Glutamatergic neuron (in vitro differentiated cells): ENCODE data around the gene FIGNL2. TPM values are rescaled to one million over a fixed set of nuclear protein-coding genes. Genes with fewer than 3 reads are reported as not detected.
"Not testable (repeated sequence)": the region's sequence is repeated elsewhere in the genome, so short reads cannot be mapped to it uniquely, and the experiment has no call there.

Source experiments
- DNase-seq: peaks from one replicate; pipeline ENCODE4 v3.0.0; 2022
- H3K27ac Mint-ChIP-seq: one replicate; pipeline ENCODE4 v1.8.0; 2020; ENCODE audit warnings: mild to moderate bottlenecking, mixed read lengths, inconsistent platforms; ENCODE audit not compliant: unreplicated experiment
- H3K27me3 Mint-ChIP-seq: one replicate; pipeline ENCODE4 v1.8.0; 2020; ENCODE audit warnings: mild to moderate bottlenecking, moderate library complexity, mixed read lengths, inconsistent platforms; ENCODE audit not compliant: unreplicated experiment
- H3K36me3 Mint-ChIP-seq: one replicate; pipeline ENCODE4 v1.8.0; 2020; ENCODE audit warnings: mild to moderate bottlenecking, mixed read lengths, inconsistent platforms; ENCODE audit not compliant: unreplicated experiment
- H3K4me1 Mint-ChIP-seq: one replicate; pipeline ENCODE4 v1.8.0; 2020; ENCODE audit warnings: mild to moderate bottlenecking, low read depth, mixed read lengths, inconsistent platforms; ENCODE audit not compliant: unreplicated experiment
- H3K4me3 Mint-ChIP-seq: one replicate; pipeline ENCODE4 v1.8.0; 2020; ENCODE audit warnings: mild to moderate bottlenecking, mixed read lengths, inconsistent platforms; ENCODE audit not compliant: unreplicated experiment
- H3K9me3 Mint-ChIP-seq: one replicate; pipeline ENCODE4 v1.8.0; 2020; ENCODE audit warnings: mild to moderate bottlenecking, moderate library complexity, mixed read lengths, inconsistent platforms; ENCODE audit not compliant: unreplicated experiment
- total RNA-seq: library from RNA; stranded (reverse); fragmentation: NEBNext Ultra II Directional; extraction: Animal tissue kit (Norgen Biotek cat#: 25700); gene quantifications from one replicate; pipeline ENCODE4 v1.2.1, GENCODE V29; 2021; ENCODE audit not compliant: unreplicated experiment
- TF ChIP-seq, protein P1 (sequence below): fragments of 200-600 bp; sonication (generic); IDR thresholded peaks from one replicate; pipeline ENCODE4 v1.5.0; 2021; ENCODE audit not compliant: partially characterized antibody, unreplicated experiment

FIGNL2 gene
- total RNA-seq, 1 donor from 2014 or later, result 107 TPM

DNA sequence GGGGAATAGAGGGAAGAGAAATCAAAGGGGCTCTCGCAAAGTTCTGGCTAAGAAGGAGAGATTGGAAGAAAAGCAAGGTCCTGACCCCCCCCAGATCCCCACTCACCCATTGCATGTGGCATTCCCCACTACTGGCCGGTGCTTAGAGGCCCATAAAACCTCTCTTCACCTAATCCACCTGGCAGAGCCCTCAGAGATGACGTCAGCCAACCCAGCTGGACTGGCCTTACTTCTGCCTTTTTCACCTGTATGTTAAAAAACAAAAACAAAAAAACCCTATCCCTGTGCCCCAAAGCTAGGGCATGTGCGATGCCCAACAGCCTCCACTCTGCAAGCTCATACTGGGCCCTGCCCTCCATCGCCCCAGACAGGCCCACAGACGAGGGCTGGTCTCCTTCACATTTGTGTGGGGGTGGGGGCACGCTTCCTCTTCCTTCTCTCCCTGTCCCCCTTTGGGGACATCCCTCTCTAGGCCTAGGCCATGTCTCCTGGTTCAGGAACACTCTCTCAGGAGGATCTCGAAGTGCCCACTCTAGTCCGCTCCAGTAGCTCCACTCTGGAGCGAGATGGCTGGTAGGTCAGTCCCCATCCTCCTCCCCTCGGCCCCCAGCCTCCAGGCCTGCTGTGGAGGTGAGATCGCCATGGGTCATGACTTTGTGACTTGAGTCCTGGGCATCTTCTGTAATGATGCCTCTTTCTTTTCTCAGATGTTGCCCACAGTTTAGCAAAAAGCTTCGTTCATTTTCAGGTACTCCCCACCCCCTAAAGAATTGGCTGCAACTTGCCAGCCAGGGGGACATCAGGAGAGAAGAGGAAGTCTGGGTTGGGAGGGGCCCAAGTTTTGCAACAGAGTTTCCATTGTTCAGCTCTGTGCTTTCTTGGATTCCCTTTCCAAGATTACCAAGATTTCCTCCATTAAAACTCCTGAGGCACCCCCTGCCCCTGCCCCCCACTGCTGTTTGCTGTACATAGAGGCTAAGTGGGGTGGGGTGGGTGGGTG, 37.0 kb downstream of the FIGNL2 start:
- Mint-ChIP-seq H3K4me3 (no peak overlapping the region), H3K4me1 (peaks cover 12% of the 10 kb centered on the region), H3K27ac (peak overlapping the region; percentile 38), H3K27me3 (peaks cover 20% of the 10 kb centered on the region), H3K36me3 (no peaks in the 10 kb centered on the region), H3K9me3 (peaks cover 33% of the 10 kb centered on the region)
- no peak for DNase-seq
- TF ChIP-seq, protein P1, sequence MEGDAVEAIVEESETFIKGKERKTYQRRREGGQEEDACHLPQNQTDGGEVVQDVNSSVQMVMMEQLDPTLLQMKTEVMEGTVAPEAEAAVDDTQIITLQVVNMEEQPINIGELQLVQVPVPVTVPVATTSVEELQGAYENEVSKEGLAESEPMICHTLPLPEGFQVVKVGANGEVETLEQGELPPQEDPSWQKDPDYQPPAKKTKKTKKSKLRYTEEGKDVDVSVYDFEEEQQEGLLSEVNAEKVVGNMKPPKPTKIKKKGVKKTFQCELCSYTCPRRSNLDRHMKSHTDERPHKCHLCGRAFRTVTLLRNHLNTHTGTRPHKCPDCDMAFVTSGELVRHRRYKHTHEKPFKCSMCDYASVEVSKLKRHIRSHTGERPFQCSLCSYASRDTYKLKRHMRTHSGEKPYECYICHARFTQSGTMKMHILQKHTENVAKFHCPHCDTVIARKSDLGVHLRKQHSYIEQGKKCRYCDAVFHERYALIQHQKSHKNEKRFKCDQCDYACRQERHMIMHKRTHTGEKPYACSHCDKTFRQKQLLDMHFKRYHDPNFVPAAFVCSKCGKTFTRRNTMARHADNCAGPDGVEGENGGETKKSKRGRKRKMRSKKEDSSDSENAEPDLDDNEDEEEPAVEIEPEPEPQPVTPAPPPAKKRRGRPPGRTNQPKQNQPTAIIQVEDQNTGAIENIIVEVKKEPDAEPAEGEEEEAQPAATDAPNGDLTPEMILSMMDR, result no peak

DNA sequence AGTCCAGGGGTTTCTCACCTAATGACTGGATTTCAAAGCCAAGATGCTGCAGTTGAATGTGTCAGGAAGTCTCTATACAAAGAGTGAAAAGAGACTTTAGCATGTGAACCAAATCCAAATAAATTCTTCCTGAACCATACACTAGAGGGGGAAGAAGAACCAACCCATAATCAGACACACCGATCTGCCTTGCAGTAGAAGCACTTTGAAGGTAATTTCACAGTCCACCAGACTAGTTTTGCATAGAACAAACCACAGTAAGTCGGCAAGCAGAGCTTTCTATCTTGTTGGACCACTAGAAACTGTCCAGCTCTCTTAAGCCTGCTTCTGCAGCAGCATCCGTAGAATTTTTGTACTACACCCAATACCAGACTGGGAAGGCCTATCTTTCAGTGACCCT, 39.3 kb downstream of the FIGNL2 start:
- peaks cover 16% of the 10 kb centered on the region for H3K9me3 Mint-ChIP-seq
- TF ChIP-seq, protein P1, result no peak
- no peak for DNase-seq
- H3K36me3 Mint-ChIP-seq, result no peaks in the 10 kb centered on the region
- H3K4me1 Mint-ChIP-seq, result peaks cover 5% of the 10 kb centered on the region
- peaks cover 8% of the 10 kb centered on the region for H3K27me3 Mint-ChIP-seq
- no peak overlapping the region for H3K4me3 Mint-ChIP-seq
- no peak overlapping the region for H3K27ac Mint-ChIP-seq

DNA sequence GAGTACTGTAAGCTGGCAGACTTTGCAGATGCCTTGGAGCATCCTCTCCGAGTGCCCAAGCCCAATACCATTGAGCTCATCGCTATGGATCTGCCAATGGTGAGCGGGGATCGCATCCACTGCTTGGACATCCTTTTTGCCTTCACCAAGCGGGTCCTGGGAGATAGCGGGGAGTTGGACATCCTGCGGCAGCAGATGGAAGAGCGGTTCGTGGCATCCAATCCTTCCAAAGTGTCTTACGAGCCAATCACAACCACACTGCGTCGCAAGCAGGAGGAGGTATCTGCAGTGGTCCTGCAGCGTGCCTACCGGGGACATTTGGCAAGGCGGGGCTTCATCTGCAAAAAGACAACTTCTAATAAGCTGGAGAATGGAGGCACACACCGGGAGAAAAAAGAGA, 41.6 kb downstream of the FIGNL2 start:
- Mint-ChIP-seq H3K27ac (no peak overlapping the region), H3K27me3 (no peaks in the 10 kb centered on the region), H3K4me1 (no peaks in the 10 kb centered on the region), H3K4me3 (no peak overlapping the region), H3K9me3 (peaks cover 11% of the 10 kb centered on the region), H3K36me3 (no peaks in the 10 kb centered on the region)
- no peak for DNase-seq
- TF ChIP-seq, protein P1, result no peak

DNA sequence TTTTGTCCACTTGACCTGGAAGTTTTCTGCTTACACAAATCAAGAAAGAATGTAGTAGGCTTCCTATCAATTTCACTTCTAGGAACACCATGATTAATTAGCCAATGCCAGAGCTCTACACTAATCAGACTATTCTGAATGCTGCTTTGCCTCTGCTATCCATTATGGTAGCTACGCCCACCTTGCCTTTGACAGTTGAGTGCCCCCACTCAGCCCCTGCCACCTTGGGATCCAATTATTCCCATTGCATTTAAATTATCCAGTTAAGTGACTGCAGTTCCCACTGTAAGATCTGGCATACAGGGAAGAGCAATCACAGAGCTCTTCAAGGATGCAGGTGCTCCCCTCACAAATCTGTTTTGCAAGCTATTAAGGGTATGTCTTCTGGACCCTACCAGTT, 47.5 kb downstream of the FIGNL2 start:
- Mint-ChIP-seq H3K4me1 (no peaks in the 10 kb centered on the region), H3K36me3 (peaks cover 5% of the 10 kb centered on the region), H3K27ac (no peak overlapping the region), H3K4me3 (no peak overlapping the region), H3K9me3 (peaks cover 3% of the 10 kb centered on the region), H3K27me3 (no peaks in the 10 kb centered on the region)
- no peak for DNase-seq
- TF ChIP-seq, protein P1, result no peak

DNA sequence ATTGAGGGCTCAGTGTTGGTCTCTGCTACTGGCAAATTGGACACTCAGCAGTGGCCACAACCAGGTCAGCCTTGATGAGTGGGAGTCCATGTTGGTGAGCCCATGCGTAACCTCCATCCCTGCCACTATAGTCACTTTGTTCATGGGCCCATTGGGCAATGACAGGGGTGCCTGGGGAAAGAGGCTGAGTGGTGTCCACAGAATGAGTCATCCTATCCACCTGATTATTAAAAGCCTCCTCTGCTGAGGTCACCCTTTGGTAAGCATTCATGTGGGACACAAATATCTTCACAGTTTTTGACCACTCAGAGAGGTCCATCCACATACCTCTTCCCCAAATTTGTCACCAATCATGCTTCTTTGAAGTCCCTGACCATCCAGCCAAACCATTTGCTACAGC, 50.0 kb downstream of the FIGNL2 start:
- DNase-seq, result no peak
- H3K36me3 Mint-ChIP-seq, result peaks cover 5% of the 10 kb centered on the region
- no peak overlapping the region for H3K4me3 Mint-ChIP-seq
- TF ChIP-seq, protein P1, result no peak
- H3K9me3 Mint-ChIP-seq, result peaks cover 3% of the 10 kb centered on the region
- H3K27me3 Mint-ChIP-seq, result no peaks in the 10 kb centered on the region
- H3K4me1 Mint-ChIP-seq, result no peaks in the 10 kb centered on the region
- H3K27ac Mint-ChIP-seq, result no peak overlapping the region

DNA sequence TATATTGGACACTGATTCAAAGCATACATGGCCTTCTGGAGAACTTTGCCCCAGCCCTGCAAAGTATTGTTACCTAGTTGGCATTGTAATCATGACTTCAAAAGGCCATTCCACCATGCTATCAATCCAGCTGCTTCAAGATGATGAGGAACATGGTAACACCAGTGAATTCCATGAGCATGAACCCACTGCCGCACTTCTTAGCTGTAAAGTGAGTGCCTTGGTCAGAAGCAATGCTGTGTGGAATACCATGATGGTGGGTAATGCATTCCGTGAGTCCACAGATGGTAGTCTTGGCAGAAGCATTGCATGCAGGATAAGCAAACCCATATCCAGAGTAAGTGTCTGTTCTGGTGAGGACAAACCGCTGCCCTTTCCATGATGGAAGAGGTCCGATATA, 50.5 kb downstream of the FIGNL2 start:
- not testable (repeated sequence) for H3K27me3 Mint-ChIP-seq, H3K4me1 Mint-ChIP-seq, H3K9me3 Mint-ChIP-seq, DNase-seq, H3K36me3 Mint-ChIP-seq, H3K27ac Mint-ChIP-seq, H3K4me3 Mint-ChIP-seq
